Right atrium auricular region (tissue), 2 donors: ENCODE data around the gene CEACAM4. TPM values are rescaled to one million over a fixed set of nuclear protein-coding genes. Genes with fewer than 3 reads are reported as not detected.

Experiments
- DNase-seq: peaks from one replicate; pipeline ENCODE4 v3.0.0-alpha.2; 2019; ENCODE audit warnings: low spot score
- H3K27ac ChIP-seq, 2 donors: fragments of 200-600 bp; sonication (generic); 1 replicate in 1 of 2; 2 replicates in 1 of 2; pipeline ENCODE4 v1.5.1; 2016 to 2019
- H3K27me3 ChIP-seq, 2 donors: fragments of 200-600 bp; sonication (generic); one replicate each; pipeline versions ENCODE4 v1.5.1 to v1.6.0; 2017 to 2019
- H3K36me3 ChIP-seq: fragments of 200-600 bp; sonication (generic); one replicate; pipeline ENCODE4 v1.5.1; 2016
- H3K4me1 ChIP-seq, 2 donors: fragments of 200-600 bp; sonication (generic); one replicate each; pipeline versions ENCODE4 v1.5.1 to v1.6.0; 2017 to 2019
- H3K4me3 ChIP-seq, 2 donors: fragments of 200-600 bp; sonication (generic); 1 replicate in 1 of 2; 2 replicates in 1 of 2; pipeline ENCODE4 v1.5.1; 2017 to 2019; ENCODE audit warnings: mild to moderate bottlenecking in 1 of 2, moderate library complexity in 1 of 2
- H3K9me3 ChIP-seq, 2 donors: fragments of 200-600 bp; sonication (generic); one replicate each; pipeline ENCODE4 v1.5.1; 2019
- total RNA-seq, 2 donors: library from RNA; depleted of rRNA; stranded (reverse); fragments of >200 nt; gene quantifications; one replicate each; pipeline ENCODE4 v1.1.0, GENCODE V29; 2016
- TF ChIP-seq, protein P1 (sequence below), 2 donors: fragments of 200-600 bp; sonication (generic); IDR thresholded peaks; one replicate each; pipeline ENCODE4 v1.5.1; 2019; ENCODE audit warnings: antibody characterized with exemption in 2 of 2

Gene CEACAM4
- total RNA-seq, 2 donors from 2014 or later: 0.67 TPM; not detected in 1

- H3K4me1 ChIP-seq: no peaks in the 10 kb centered on the region
- H3K27me3 ChIP-seq: no peaks in the 10 kb centered on the region
- no peak overlapping the region for H3K4me3 ChIP-seq
- H3K27ac ChIP-seq: no peak overlapping the region
- no peaks in the 10 kb centered on the region for H3K36me3 ChIP-seq
- DNase-seq: no peak
- TF ChIP-seq, protein P1, sequence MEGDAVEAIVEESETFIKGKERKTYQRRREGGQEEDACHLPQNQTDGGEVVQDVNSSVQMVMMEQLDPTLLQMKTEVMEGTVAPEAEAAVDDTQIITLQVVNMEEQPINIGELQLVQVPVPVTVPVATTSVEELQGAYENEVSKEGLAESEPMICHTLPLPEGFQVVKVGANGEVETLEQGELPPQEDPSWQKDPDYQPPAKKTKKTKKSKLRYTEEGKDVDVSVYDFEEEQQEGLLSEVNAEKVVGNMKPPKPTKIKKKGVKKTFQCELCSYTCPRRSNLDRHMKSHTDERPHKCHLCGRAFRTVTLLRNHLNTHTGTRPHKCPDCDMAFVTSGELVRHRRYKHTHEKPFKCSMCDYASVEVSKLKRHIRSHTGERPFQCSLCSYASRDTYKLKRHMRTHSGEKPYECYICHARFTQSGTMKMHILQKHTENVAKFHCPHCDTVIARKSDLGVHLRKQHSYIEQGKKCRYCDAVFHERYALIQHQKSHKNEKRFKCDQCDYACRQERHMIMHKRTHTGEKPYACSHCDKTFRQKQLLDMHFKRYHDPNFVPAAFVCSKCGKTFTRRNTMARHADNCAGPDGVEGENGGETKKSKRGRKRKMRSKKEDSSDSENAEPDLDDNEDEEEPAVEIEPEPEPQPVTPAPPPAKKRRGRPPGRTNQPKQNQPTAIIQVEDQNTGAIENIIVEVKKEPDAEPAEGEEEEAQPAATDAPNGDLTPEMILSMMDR (IDR thresholded peaks at IDR 0.05): no peak
- H3K9me3 ChIP-seq: peaks cover 0 to 5% of the 10 kb centered on the region in 2 donors
These were observed 8.7 kb downstream of the CEACAM4 start for GRCh38 chr19:41617941-41618730.

- DNase-seq: no peak
- peaks cover 0 to 5% of the 10 kb centered on the region in 2 donors for H3K9me3 ChIP-seq
- TF ChIP-seq, protein P1 (IDR thresholded peaks at IDR 0.05): no peak
- H3K4me1 ChIP-seq: no peaks in the 10 kb centered on the region
- no peaks in the 10 kb centered on the region for H3K36me3 ChIP-seq
- no peak overlapping the region for H3K27ac ChIP-seq
- H3K27me3 ChIP-seq: no peaks in the 10 kb centered on the region
- no peak overlapping the region for H3K4me3 ChIP-seq
These were observed 9.9 kb downstream of the CEACAM4 start for GRCh38 chr19:41616792-41617621.

- Histone ChIP-seq H3K27me3 (no peaks in the 10 kb centered on the region), H3K36me3 (no peaks in the 10 kb centered on the region), H3K9me3 (peaks cover 0 to 5% of the 10 kb centered on the region in 2 donors), H3K4me1 (no peaks in the 10 kb centered on the region), H3K27ac (no peak overlapping the region), H3K4me3 (no peak overlapping the region)
- no peak for DNase-seq
- TF ChIP-seq, protein P1 (IDR thresholded peaks at IDR 0.05): no peak
These were observed 11.7 kb downstream of the CEACAM4 start for GRCh38 chr19:41615207-41615606.

DNA sequence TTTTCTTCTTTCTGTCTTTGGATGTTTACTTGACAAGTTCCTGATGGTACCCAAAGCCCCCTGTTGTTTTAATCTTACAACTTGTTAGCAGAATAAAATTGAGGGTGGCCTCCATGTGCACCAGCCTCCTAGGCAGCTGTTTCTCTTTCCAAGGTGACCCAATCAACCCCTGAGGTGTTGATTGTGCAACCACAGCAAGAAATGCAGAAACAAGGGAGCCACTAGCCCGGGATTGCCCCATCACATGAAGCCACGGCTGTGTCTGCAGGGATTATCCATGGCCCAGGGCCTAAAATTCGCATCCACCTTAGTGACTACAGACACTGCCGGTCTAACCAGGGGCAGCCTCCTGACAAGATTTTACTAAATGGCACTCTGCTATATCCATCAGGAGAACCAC lies 14.4 kb downstream of the CEACAM4 start:
- TF ChIP-seq, protein P1 (IDR thresholded peaks at IDR 0.05): no peak
- Histone ChIP-seq H3K27me3 (no peaks in the 10 kb centered on the region), H3K36me3 (no peaks in the 10 kb centered on the region), H3K4me3 (no peak overlapping the region), H3K27ac (no peak overlapping the region), H3K4me1 (no peaks in the 10 kb centered on the region), H3K9me3 (peaks cover 0 to 10% of the 10 kb centered on the region in 2 donors)
- no peak for DNase-seq

DNA sequence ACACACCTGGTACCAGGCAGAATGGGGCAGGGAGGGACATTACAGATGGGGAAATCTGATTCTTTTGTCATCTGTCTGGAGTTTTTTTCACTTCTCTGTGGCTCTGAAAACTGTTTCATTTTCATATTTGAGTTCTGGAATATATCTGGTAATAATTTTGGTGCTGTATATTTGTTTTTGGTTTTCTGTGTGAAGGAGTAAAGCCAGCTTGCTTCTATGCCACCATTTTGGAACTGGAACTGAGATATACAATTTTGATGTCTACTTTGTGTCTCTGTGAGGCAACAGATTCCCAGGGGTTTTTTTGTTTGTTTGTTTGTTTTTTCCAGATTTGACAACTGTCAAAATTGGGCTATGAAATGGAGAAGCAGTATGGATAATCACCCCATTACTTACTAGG lies 16.1 kb downstream of the CEACAM4 start:
- H3K4me3 ChIP-seq: no peak overlapping the region

More for the DNA sequence above, 16.1 kb downstream of the CEACAM4 start:
- Histone ChIP-seq H3K27ac (no peak overlapping the region), H3K36me3 (no peaks in the 10 kb centered on the region), H3K9me3 (peaks cover 0 to 10% of the 10 kb centered on the region in 2 donors), H3K4me1 (no peaks in the 10 kb centered on the region), H3K27me3 (no peaks in the 10 kb centered on the region)
- no peak for DNase-seq
- TF ChIP-seq, protein P1 (IDR thresholded peaks at IDR 0.05): no peak
